NCI-H2196 (cell line): ENCODE results near the gene JAKMIP3.
"Not testable (repeated sequence)": the region's sequence is repeated elsewhere in the genome, so short reads cannot be mapped to it uniquely, and the experiment has no call there.

Source experiments
- DNase-seq: peaks from one replicate; lab custom pipeline; 2025; ENCODE audit not compliant: unreplicated experiment; lab: John Stamatoyannopoulos, UW

Gene JAKMIP3

GRCh38 chr10:132064082-132064755 lies 1.5 kb upstream of the JAKMIP3 start:
- no peak for DNase-seq

- no peak for DNase-seq
Observed at GRCh38 chr10:132064771-132065437, 842 bp upstream of the JAKMIP3 start.

GRCh38 chr10:132066186-132066585 lies 440 bp downstream of the JAKMIP3 start:
- DNase-seq, result no peak

GRCh38 chr10:132066812-132067211 lies 1.1 kb downstream of the JAKMIP3 start:
- DNase-seq, result no peak

- DNase-seq, result no peak
Observed at GRCh38 chr10:132068431-132069121, 2.8 kb downstream of the JAKMIP3 start.

- DNase-seq, result no peak
Observed at GRCh38 chr10:132069122-132069848, 3.5 kb downstream of the JAKMIP3 start.

- DNase-seq, result no peak
Observed at GRCh38 chr10:132069849-132070182, 4.1 kb downstream of the JAKMIP3 start.

- DNase-seq, result no peak
Observed at GRCh38 chr10:132070724-132071123, 5.0 kb downstream of the JAKMIP3 start.

- no peak for DNase-seq
Observed at GRCh38 chr10:132071667-132072066, 5.9 kb downstream of the JAKMIP3 start.

GRCh38 chr10:132075909-132076577 lies 10.3 kb downstream of the JAKMIP3 start:
- DNase-seq, result no peak

GRCh38 chr10:132076578-132077081 lies 10.9 kb downstream of the JAKMIP3 start:
- DNase-seq, result no peak

GRCh38 chr10:132077091-132077490 lies 11.3 kb downstream of the JAKMIP3 start:
- no peak for DNase-seq

- no peak for DNase-seq
Observed at GRCh38 chr10:132078746-132079345, 13.1 kb downstream of the JAKMIP3 start.

GRCh38 chr10:132084384-132084783 lies 18.6 kb downstream of the JAKMIP3 start:
- DNase-seq, result not testable (repeated sequence)

GRCh38 chr10:132093236-132093635 lies 27.5 kb downstream of the JAKMIP3 start:
- not testable (repeated sequence) for DNase-seq

- DNase-seq, result no peak
Observed at GRCh38 chr10:132094581-132095234, 29.0 kb downstream of the JAKMIP3 start.

GRCh38 chr10:132095403-132096113 lies 29.8 kb downstream of the JAKMIP3 start:
- DNase-seq, result no peak

GRCh38 chr10:132096223-132096622 lies 30.5 kb downstream of the JAKMIP3 start:
- DNase-seq, result peak; percentile 3

GRCh38 chr10:132096863-132097478 lies 31.2 kb downstream of the JAKMIP3 start:
- DNase-seq, result no peak
